H7 (cell line): ENCODE data around the gene P2RX5. TPM values are rescaled to one million over a fixed set of nuclear protein-coding genes. Genes with fewer than 3 reads are reported as not detected.

ENCODE experiments used
- DNase-seq: peaks from one replicate; pipeline ENCODE4 v3.0.0; 2012
- H3K27me3 ChIP-seq: 2 replicates; pipeline ENCODE4 v1.6.0; 2011; ENCODE audit warnings: mild to moderate bottlenecking, low read length; ENCODE audit not compliant: control insufficient read depth, insufficient read depth
- H3K36me3 ChIP-seq: replicated peaks from 2 replicates; pipeline ENCODE4 v1.5.1; 2011; ENCODE audit warnings: low read length; ENCODE audit not compliant: control insufficient read depth, insufficient read depth
- H3K4me3 ChIP-seq: 2 replicates; pipeline ENCODE4 v1.5.1; 2011; ENCODE audit warnings: low read depth, mild to moderate bottlenecking, control low read depth, low read length, moderate library complexity; ENCODE audit not compliant: insufficient read depth
- total RNA-seq: library from RNA; depleted of rRNA; stranded (reverse); fragments of >200 nt; shearing (Covaris generic); gene quantifications from 2 replicates; pipeline ENCODE4 v1.2.3, GENCODE V29; 2014

The P2RX5 gene
- total RNA-seq, 1 experiment from 2014 or later, result 2.3 TPM

- Histone ChIP-seq H3K36me3 (peaks cover 5% of the 10 kb centered on the region), H3K27me3 (no peaks in the 10 kb centered on the region), H3K4me3 (no peak overlapping the region)
- DNase-seq, result no peak
These were observed 52.0 kb downstream of the P2RX5 start for GRCh38 chr17:3643889-3644349.

GRCh38 chr17:3641717-3642486, 54.1 kb downstream of the P2RX5 start:
- no peak for DNase-seq
- H3K36me3 ChIP-seq, result peaks cover 2% of the 10 kb centered on the region; the same call in 1 of the 2 replicates
- H3K4me3 ChIP-seq, result no peak overlapping the region
- H3K27me3 ChIP-seq, result no peaks in the 10 kb centered on the region

- H3K4me3 ChIP-seq, result no peak overlapping the region
- peaks cover 2% of the 10 kb centered on the region; the same call in 1 of the 2 replicates for H3K36me3 ChIP-seq
- H3K27me3 ChIP-seq, result no peaks in the 10 kb centered on the region
- no peak for DNase-seq
These were observed 54.9 kb downstream of the P2RX5 start for GRCh38 chr17:3641014-3641413.

GRCh38 chr17:3639981-3640596, 55.9 kb downstream of the P2RX5 start:
- Histone ChIP-seq H3K4me3 (no peak overlapping the region), H3K36me3 (no peaks in the 10 kb centered on the region; the same call in 1 of the 2 replicates), H3K27me3 (no peaks in the 10 kb centered on the region)
- DNase-seq, result no peak

- Histone ChIP-seq H3K36me3 (no peaks in the 10 kb centered on the region; the same call in 1 of the 2 replicates), H3K4me3 (peak overlapping the region; percentile 82), H3K27me3 (no peaks in the 10 kb centered on the region)
- DNase-seq, result peak; percentile 83
These were observed 59.0 kb downstream of the P2RX5 start for GRCh38 chr17:3636908-3637373.

- peak; percentile 100 for DNase-seq
These were observed 59.6 kb downstream of the P2RX5 start, which contains the start of the genes CTNS and SHPK for GRCh38 chr17:3636154-3636907. CTNS (plus strand) TSS chr17:3636760; CDS start chr17:3640207, 3,447 bp downstream. SHPK (minus strand) TSS chr17:3636250; CDS start chr17:3636219, 31 bp downstream.

GRCh38 chr17:3635474-3636153, 60.3 kb downstream of the P2RX5 start:
- Histone ChIP-seq H3K36me3 (peaks cover 1% of the 10 kb centered on the region), H3K27me3 (no peaks in the 10 kb centered on the region), H3K4me3 (peak overlapping the region; percentile 96)
- DNase-seq, result no peak

More at GRCh38 chr17:3636154-3636907, 59.6 kb downstream of the P2RX5 start, which contains the start of the genes CTNS and SHPK:
- Histone ChIP-seq H3K36me3 (no peaks in the 10 kb centered on the region; the same call in 1 of the 2 replicates), H3K4me3 (peak within 1 kb of the TSS; percentile 96), H3K27me3 (no peaks in the 10 kb centered on the region)

- Histone ChIP-seq H3K4me3 (no peak overlapping the region), H3K36me3 (peaks cover 10% of the 10 kb centered on the region), H3K27me3 (no peaks in the 10 kb centered on the region)
- no peak for DNase-seq
These were observed 63.7 kb downstream of the P2RX5 start for GRCh38 chr17:3632287-3632686.

- Histone ChIP-seq H3K27me3 (no peaks in the 10 kb centered on the region), H3K4me3 (no peak overlapping the region), H3K36me3 (peaks cover 10% of the 10 kb centered on the region)
- no peak for DNase-seq
These were observed 65.2 kb downstream of the P2RX5 start for GRCh38 chr17:3630781-3631180.

GRCh38 chr17:3627769-3628167, 68.2 kb downstream of the P2RX5 start:
- H3K27me3 ChIP-seq, result no peaks in the 10 kb centered on the region
- no peak for DNase-seq
- peaks cover 23% of the 10 kb centered on the region for H3K36me3 ChIP-seq
- H3K4me3 ChIP-seq, result no peak overlapping the region

- Histone ChIP-seq H3K36me3 (peaks cover 25% of the 10 kb centered on the region), H3K27me3 (no peaks in the 10 kb centered on the region), H3K4me3 (no peak overlapping the region)
- DNase-seq, result no peak
These were observed 68.9 kb downstream of the P2RX5 start for GRCh38 chr17:3626831-3627768.
